ENCODE measurements around the gene PCDHA13.
"Not testable (repeated sequence)": the region's sequence is repeated elsewhere in the genome, so short reads cannot be mapped to it uniquely, and the experiment has no call there.

PCDHA13 gene, protein sequence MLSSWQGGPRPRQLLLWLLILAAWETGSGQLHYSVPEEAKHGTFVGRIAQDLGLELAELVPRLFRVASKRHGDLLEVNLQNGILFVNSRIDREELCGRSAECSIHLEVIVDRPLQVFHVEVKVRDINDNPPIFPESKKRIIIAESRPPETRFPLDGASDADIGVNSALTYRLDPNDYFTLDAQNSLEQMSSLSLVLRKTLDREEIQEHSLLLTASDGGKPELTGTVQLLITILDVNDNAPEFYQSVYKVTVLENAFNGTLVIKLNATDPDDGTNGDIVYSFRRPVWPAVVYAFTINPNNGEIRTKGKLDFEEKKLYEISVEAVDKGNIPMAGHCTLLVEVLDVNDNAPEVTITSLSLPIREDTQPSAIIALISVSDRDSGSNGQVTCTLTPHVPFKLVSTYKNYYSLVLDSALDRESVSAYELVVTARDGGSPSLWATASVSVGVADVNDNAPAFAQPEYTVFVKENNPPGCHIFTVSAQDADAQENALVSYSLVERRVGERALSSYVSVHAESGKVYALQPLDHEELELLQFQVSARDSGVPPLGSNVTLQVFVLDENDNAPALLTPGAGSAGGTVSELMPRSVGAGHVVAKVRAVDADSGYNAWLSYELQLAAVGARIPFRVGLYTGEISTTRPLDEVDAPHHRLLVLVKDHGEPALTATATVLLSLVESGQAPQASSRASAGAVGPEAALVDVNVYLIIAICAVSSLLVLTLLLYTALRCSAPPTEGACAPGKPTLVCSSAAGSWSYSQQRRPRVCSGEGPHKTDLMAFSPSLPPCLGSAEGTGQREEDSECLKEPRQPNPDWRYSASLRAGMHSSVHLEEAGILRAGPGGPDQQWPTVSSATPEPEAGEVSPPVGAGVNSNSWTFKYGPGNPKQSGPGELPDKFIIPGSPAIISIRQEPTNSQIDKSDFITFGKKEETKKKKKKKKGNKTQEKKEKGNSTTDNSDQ

DNA sequence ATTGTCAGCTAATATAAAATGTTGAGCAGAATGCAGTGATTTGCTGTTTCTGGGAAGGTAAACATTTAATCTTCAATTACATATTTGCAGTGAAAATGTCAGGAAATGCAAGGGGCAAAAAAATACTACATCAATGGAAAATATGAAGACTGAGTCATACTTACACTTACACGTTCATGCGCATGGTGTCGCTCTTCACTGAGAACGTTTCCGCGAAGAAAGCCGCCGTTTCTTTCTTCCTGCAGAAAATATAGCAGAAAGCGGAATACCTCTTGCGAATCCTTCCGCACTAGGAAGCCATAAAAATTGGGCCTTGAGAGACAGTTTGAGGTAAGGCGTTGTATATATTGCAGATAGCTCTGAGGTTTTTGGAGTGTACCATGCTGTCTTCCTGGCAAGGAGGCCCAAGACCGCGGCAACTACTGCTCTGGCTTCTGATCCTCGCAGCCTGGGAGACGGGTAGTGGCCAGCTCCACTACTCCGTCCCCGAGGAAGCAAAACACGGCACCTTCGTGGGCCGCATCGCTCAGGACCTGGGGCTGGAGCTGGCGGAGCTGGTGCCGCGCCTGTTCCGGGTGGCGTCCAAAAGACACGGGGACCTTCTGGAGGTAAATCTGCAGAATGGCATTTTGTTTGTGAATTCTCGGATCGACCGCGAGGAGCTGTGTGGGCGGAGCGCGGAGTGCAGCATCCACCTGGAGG is at the start of gene PCDHA13:
PCDHA13 (plus strand) TSS at position 236 of the 702 bp plus-strand sequence; CDS start at position 381, 145 bp downstream.
- peaks cover 35% of the 10 kb centered on the region for H3K9me3 ChIP-seq
- H3K4me2 ChIP-seq: no peak within 1 kb of the TSS
- no peaks in the 10 kb centered on the region for H3K4me1 ChIP-seq
- H3K27me3 ChIP-seq: no peaks in the 10 kb centered on the region
- no peaks in the 10 kb centered on the region for H4K20me1 ChIP-seq
- H3K27ac ChIP-seq: no peak within 1 kb of the TSS
- no peak within 1 kb of the TSS for H3K9ac ChIP-seq
- no peak within 1 kb of the TSS for H3K4me3 ChIP-seq
- no peak for TF ChIP-seq Cebpa-rat (IDR thresholded peaks at IDR 0.05)
- no peaks in the 10 kb centered on the region for H3K36me3 ChIP-seq

DNA sequence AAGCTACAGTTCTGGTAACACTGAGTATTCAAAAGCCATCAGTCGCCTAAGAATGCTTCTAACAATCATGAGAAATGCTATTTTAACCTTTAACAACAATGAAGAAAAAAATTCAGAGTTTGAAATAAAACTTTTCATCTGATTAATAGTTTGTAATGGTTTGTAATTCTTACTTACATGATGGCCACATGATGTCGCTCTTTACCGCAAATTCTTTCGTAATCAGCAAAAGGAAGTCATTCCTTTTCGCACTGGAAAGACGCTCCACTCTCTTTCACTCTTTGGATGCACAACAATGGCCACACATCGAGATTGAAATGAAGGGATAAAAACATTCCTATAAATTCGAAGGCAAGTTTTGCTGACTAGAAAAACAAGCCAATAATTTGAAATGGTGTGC is 47.9 kb upstream of the PCDHA13 start, which contains the start of gene PCDHA7:
PCDHA7 (plus strand) TSS at position 277 of the 400 bp plus-strand sequence; CDS start at position 392, 115 bp downstream.
- Histone ChIP-seq H3K4me3 (no peak within 1 kb of the TSS), H3K4me2 (no peak within 1 kb of the TSS)

DNA sequence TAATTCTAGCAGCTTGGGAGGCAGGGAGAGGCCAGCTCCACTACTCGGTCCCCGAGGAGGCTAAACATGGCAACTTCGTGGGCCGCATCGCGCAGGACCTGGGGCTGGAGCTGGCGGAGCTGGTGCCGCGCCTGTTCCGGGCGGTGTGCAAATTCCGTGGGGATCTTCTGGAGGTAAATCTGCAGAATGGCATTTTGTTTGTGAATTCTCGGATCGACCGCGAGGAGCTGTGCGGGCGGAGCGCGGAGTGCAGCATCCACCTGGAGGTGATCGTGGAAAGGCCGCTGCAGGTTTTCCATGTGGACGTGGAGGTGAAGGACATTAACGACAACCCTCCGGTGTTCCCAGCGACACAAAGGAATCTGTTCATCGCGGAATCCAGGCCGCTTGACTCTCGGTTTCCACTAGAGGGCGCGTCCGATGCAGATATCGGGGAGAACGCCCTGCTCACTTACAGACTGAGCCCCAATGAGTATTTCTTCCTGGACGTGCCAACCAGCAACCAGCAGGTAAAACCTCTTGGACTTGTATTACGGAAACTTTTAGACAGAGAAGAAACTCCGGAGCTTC is 47.4 kb upstream of the PCDHA13 start:
- H3K4me2 ChIP-seq, H3K27ac ChIP-seq, H3K9ac ChIP-seq, H3K36me3 ChIP-seq, H3K27me3 ChIP-seq, H3K4me1 ChIP-seq, H4K20me1 ChIP-seq, H3K4me3 ChIP-seq: not testable (repeated sequence)
- peaks cover 30% of the 10 kb centered on the region for H3K9me3 ChIP-seq

More for the DNA sequence above, 47.9 kb upstream of the PCDHA13 start, which contains the start of gene PCDHA7:
- no peaks in the 10 kb centered on the region for H3K27me3 ChIP-seq
- no peaks in the 10 kb centered on the region for H3K36me3 ChIP-seq
- TF ChIP-seq Cebpa-rat (IDR thresholded peaks at IDR 0.05): no peak
- H3K4me1 ChIP-seq: no peaks in the 10 kb centered on the region
- H4K20me1 ChIP-seq: no peaks in the 10 kb centered on the region
- H3K27ac ChIP-seq: no peak within 1 kb of the TSS
- peaks cover 34% of the 10 kb centered on the region for H3K9me3 ChIP-seq
- no peak within 1 kb of the TSS for H3K9ac ChIP-seq

DNA sequence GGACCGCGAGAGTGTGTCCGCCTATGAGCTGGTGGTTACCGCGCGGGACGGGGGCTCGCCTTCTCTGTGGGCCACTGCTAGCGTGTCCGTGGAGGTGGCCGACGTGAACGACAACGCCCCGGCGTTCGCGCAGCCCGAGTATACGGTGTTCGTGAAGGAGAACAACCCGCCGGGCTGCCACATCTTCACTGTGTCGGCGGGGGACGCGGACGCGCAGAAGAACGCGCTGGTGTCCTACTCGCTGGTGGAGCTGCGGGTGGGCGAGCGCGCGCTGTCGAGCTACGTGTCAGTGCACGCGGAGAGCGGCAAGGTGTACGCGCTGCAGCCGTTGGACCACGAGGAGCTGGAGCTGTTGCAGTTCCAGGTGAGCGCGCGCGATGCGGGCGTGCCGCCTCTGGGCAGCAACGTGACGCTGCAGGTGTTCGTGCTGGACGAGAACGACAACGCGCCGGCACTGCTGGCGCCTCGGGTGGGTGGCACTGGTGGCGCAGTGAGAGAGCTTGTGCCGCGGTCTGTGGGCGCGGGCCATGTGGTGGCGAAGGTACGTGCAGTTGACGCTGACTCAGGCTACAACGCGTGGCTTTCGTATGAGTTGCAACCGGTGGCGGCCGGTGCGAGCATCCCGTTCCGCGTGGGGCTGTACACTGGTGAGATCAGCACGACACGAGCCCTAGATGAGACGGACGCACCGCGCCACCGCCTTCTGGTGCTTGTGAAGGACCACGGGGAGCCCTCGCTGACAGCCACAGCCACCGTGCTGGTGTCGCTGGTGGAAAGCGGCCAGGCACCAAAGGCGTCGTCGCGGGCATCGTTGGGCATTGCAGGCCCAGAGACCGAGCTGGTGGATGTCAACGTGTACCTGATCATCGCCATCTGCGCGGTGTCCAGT is 46.1 kb upstream of the PCDHA13 start:
- Histone ChIP-seq H4K20me1 (no peaks in the 10 kb centered on the region), H3K4me1 (no peaks in the 10 kb centered on the region), H3K9me3 (peaks cover 21% of the 10 kb centered on the region), H3K4me3 (no peak overlapping the region), H3K27me3 (no peaks in the 10 kb centered on the region), H3K4me2 (no peak overlapping the region), H3K9ac (no peak overlapping the region), H3K36me3 (no peaks in the 10 kb centered on the region), H3K27ac (no peak overlapping the region)
- no peak for TF ChIP-seq Cebpa-rat (IDR thresholded peaks at IDR 0.05)

DNA sequence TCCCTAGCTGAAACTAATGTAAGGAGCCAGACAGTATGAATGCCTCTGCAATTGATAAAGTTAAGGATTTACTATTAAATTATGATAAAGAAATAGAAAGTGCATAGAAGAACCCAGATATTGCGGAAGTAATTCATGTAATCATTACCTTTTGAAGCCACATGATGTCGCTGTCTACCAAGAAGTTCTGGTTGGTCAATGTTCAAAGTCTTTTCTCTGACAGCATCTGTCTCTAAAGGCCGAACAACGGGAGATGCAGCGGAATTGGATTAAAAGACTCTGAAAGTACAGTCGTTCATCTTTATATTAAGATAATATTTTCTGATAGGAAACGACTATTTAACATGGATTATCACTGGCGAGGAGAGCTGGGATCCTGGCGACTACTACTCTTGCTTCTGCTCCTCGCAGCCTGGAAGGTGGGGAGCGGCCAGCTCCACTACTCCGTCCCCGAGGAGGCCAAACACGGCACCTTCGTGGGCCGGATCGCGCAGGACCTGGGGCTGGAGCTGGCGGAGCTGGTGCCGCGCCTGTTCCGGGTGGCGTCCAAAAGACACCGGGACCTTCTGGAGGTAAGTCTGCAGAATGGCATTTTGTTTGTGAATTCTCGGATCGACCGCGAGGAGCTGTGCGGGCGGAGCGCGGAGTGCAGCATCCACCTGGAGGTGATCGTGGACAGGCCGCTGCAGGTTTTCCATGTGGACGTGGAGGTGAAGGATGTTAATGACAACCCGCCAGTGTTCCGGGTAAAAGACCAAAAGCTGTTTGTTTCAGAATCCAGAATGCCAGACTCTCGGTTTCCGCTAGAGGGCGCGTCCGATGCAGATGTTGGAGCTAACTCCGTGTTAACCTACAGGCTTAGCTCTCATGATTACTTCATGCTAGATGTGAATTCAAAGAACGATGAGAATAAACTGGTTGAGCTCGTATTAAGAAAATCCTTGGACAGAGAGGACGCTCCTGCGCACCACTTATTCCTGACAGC is 40.7 kb upstream of the PCDHA13 start, which contains the start of gene PCDHA8:
PCDHA8 (plus strand) TSS at position 210 of the 985 bp plus-strand sequence; CDS start at position 345, 135 bp downstream.
- H3K4me2 ChIP-seq: no peak within 1 kb of the TSS
- H3K9ac ChIP-seq: no peak within 1 kb of the TSS

DNA sequence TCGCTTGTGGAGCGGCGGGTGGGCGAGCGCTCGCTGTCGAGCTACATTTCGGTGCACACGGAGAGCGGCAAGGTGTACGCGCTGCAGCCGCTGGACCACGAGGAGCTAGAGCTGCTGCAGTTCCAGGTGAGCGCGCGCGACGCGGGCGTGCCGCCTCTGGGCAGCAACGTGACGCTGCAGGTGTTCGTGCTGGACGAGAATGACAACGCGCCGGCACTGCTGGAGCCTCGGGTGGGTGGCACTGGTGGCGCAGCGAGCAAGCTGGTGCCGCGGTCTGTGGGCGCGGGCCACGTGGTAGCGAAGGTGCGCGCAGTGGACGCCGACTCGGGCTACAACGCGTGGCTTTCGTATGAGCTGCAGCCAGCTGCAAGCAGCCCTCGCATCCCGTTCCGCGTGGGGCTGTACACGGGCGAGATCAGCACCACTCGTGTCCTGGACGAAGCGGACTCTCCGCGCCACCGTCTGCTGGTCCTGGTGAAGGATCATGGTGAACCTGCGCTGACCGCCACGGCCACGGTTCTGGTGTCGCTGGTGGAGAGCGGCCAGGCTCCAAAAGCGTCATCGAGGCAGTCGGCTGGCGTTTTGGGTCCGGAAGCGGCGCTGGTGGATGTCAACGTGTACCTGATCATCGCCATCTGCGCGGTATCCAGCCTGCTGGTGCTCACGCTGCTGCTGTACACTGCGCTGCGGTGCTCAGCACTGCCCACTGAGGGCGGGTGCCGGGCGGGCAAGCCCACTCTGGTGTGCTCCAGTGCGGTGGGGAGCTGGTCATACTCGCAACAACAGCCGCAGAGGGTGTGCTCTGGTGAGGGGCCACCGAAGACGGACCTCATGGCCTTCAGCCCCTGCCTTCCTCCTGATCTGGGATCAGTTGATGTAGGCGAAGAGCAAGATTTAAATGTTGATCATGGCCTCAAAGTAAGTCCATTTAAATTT is 38.9 kb upstream of the PCDHA13 start:
- Histone ChIP-seq H3K4me3 (no peak overlapping the region), H3K9ac (no peak overlapping the region), H3K4me2 (no peak overlapping the region), H3K4me1 (no peaks in the 10 kb centered on the region), H3K27me3 (no peaks in the 10 kb centered on the region), H3K9me3 (peaks cover 20% of the 10 kb centered on the region), H4K20me1 (no peaks in the 10 kb centered on the region), H3K27ac (no peak overlapping the region), H3K36me3 (no peaks in the 10 kb centered on the region)
- TF ChIP-seq Cebpa-rat (IDR thresholded peaks at IDR 0.05): no peak

More for the DNA sequence above, 40.7 kb upstream of the PCDHA13 start, which contains the start of gene PCDHA8:
- peaks cover 21% of the 10 kb centered on the region for H3K9me3 ChIP-seq
- no peak within 1 kb of the TSS for H3K27ac ChIP-seq
- H3K27me3 ChIP-seq: no peaks in the 10 kb centered on the region
- H3K4me1 ChIP-seq: no peaks in the 10 kb centered on the region
- no peak within 1 kb of the TSS for H3K4me3 ChIP-seq
- H3K36me3 ChIP-seq: no peaks in the 10 kb centered on the region
- no peak for TF ChIP-seq Cebpa-rat (IDR thresholded peaks at IDR 0.05)
- no peaks in the 10 kb centered on the region for H4K20me1 ChIP-seq

DNA sequence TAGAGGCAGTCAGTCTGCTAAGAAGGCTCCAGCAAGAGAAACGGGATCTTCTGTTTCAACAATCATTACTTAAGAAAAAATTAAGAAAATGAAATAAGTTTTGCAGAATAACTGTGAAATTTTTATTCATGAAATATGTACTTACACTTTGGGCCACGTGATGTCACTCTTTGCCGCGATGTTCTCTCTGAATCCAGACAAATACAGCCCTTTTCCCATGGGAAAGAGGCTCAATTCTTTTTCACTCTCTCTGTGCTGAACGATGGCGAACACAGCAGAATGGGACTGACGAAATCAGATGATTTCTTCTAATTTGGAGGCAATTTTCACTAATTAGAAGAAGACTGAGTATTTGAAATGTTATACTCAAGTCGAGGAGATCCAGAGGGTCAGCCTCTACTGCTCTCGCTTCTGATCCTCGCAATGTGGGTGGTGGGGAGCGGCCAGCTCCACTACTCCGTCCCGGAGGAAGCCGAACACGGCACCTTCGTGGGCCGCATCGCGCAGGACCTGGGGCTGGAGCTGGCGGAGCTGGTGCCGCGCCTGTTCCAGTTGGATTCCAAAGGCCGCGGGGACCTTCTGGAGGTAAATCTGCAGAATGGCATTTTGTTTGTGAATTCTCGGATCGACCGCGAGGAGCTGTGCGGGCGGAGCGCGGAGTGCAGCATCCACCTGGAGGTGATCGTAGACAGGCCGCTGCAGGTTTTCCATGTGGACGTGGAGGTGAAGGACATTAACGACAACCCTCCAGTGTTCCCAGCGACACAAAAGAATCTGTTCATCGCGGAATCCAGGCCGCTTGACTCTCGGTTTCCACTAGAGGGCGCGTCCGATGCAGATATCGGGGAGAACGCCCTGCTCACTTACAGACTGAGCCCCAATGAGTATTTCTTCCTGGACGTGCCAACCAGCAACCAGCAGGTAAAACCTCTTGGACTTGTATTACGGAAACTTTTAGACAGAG is 33.5 kb upstream of the PCDHA13 start, which contains the start of gene PCDHA9:
PCDHA9 (plus strand) TSS at position 244 of the 964 bp plus-strand sequence; CDS start at position 358, 114 bp downstream.
- not testable (repeated sequence) for H3K4me3 ChIP-seq, H3K27ac ChIP-seq, H3K36me3 ChIP-seq, H3K27me3 ChIP-seq, H3K4me1 ChIP-seq, H3K9ac ChIP-seq, H4K20me1 ChIP-seq, H3K4me2 ChIP-seq
- H3K9me3 ChIP-seq: peaks cover 24% of the 10 kb centered on the region

DNA sequence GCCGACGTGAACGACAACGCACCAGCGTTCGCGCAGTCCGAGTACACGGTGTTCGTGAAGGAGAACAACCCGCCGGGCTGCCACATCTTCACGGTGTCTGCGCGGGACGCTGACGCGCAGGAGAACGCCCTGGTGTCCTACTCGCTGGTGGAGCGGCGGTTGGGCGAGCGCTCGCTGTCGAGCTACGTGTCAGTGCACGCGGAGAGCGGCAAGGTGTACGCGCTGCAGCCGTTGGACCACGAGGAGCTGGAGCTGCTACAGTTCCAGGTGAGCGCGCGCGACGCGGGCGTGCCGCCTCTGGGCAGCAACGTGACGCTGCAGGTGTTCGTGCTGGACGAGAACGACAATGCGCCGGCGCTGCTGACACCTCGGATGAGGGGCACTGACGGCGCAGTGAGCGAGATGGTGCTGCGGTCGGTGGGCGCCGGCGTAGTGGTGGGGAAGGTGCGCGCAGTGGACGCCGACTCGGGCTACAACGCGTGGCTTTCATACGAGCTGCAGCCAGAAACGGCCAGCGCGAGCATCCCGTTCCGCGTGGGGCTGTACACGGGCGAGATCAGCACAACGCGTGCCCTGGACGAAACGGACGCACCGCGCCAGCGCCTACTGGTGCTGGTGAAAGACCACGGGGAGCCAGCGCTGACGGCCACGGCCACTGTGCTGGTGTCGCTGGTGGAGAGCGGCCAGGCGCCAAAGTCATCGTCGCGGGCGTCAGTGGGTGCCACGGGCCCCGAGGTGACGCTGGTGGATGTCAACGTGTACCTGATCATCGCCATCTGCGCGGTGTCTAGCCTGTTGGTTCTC is 31.9 kb upstream of the PCDHA13 start:
- not testable (repeated sequence) for H3K27me3 ChIP-seq, H3K4me3 ChIP-seq, H3K4me1 ChIP-seq, H3K36me3 ChIP-seq, H4K20me1 ChIP-seq, H3K9ac ChIP-seq, H3K27ac ChIP-seq, H3K4me2 ChIP-seq
- peaks cover 23% of the 10 kb centered on the region for H3K9me3 ChIP-seq

All from BLaER1 (cell line).